H1 (cell line): Measurements from ENCODE around the gene LCNL1. TPM values are rescaled to one million over a fixed set of nuclear protein-coding genes. Genes with fewer than 3 reads are reported as not detected.

Source experiments
- KDM4A ChIP-seq: IDR thresholded peaks from one replicate; pipeline ENCODE4 v1.7.1; 2012; ENCODE audit warnings: low read depth, mild to moderate bottlenecking, moderate library complexity, low read length, inconsistent platforms; ENCODE audit not compliant: severe bottlenecking
- RAD21 ChIP-seq, 2 experiments: IDR thresholded peaks in 1 of 2; conservative IDR thresholded peaks in 1 of 2; 2 replicates each; pipeline ENCODE4 v1.6.1; 2011; ENCODE audit warnings: low read depth in 2 of 2, low read length in 2 of 2, improper control_type of control experiment in 1 of 2, inconsistent platforms in 1 of 2, mild to moderate bottlenecking in 1 of 2, moderate library complexity in 1 of 2
- SIX5 ChIP-seq: IDR thresholded peaks from 2 replicates; pipeline ENCODE4 v1.6.1; 2011; ENCODE audit warnings: mild to moderate bottlenecking, low read depth, low read length
- TCF12 ChIP-seq: IDR thresholded peaks from 2 replicates; pipeline ENCODE4 v1.6.1; 2011; ENCODE audit warnings: low read depth, mild to moderate bottlenecking, low read length
- TEAD4 ChIP-seq: IDR thresholded peaks from 2 replicates; pipeline ENCODE4 v1.6.1; 2012; ENCODE audit warnings: low read depth, low read length, inconsistent platforms, mixed read lengths
- YY1 ChIP-seq: IDR thresholded peaks from 2 replicates; pipeline ENCODE4 v1.6.1; 2011; ENCODE audit warnings: low read depth, mild to moderate bottlenecking, low read length
- polyA plus RNA-seq, 7 experiments: library from polyadenylated mRNA; depleted of rRNA in 3 of 7; stranded (reverse) in 5 of 7; unstranded in 2 of 7; fragments of >200 nt in 5 of 7; fragments of 200-250 nt in 2 of 7; gene quantifications; 1 replicate in 5 of 7; 2 replicates in 1 of 7; 4 replicates in 1 of 7; pipeline versions ENCODE4 v1.2.1 to v1.2.3, GENCODE V29; 2011 to 2013; ENCODE audit warnings: missing spikeins in 2 of 7, mixed read lengths in 2 of 7
- total RNA-seq: library from RNA; stranded (reverse); fragmentation: NEBNext Ultra II Directional; extraction: Animal tissue kit (Norgen Biotek cat#: 25700); gene quantifications from 2 replicates; pipeline ENCODE4 v1.2.1, GENCODE V29; 2021

LCNL1 gene
- total and polyA plus RNA-seq, 2 of the 8 experiments (the other 6 are each of a cell fraction or from before 2014, with no cell fraction given), result 0.11 TPM; not detected in 1

DNA sequence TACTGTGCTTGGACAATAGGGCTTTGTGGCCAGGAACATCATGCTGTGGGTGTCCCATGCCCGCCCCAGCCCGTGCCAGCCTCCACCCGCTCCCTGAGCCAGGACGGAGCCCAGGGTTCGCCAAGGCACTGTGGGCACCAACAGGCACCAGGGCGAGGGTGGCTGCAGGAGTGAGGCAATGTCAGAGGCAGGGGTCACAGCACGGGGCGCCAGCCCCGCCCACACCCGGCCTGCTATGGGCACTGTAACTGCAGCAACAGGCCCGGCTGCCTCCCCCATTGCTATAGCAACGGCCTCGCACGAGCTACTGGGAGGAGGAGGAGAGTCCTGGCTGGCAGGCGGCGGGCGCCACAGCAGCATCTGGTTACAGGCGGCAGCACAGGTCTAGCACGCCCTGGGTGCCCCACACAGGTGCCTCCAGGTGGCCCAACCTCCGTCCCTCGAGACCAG, 42.7 kb downstream of the LCNL1 start (continued):
- TF ChIP-seq RAD21 (IDR thresholded peaks at IDR 0.05 in 1 of 2, conservative IDR thresholded peaks at IDR 0.05 in 1 of 2; ENCODE audit: low read depth in 2 of 2, low read length in 2 of 2) (no peak), SIX5 (no peak), YY1 (no peak), KDM4A (no peak), TEAD4 (no peak), TCF12 (no peak)
- TF ChIP-seq, all 59 proteins: peak for 0
